Daoy (cell line): ENCODE data around the gene CDKAL1. TPM values are rescaled to one million over a fixed set of nuclear protein-coding genes. Genes with fewer than 3 reads are reported as not detected.
"Not testable (repeated sequence)": the region's sequence is repeated elsewhere in the genome, so short reads cannot be mapped to it uniquely, and the experiment has no call there.

Source experiments
- DNase-seq: peaks from one replicate; pipeline ENCODE4 v3.0.0-alpha.2; 2015; ENCODE audit warnings: low read depth
- total RNA-seq: library from RNA; depleted of rRNA; stranded (reverse); fragments of >200 nt; shearing (Covaris generic); gene quantifications from 2 replicates; pipeline ENCODE4 v1.2.3, GENCODE V29; 2014

Gene CDKAL1
- total RNA-seq, 1 experiment from 2014 or later: 34.0 TPM

DNA sequence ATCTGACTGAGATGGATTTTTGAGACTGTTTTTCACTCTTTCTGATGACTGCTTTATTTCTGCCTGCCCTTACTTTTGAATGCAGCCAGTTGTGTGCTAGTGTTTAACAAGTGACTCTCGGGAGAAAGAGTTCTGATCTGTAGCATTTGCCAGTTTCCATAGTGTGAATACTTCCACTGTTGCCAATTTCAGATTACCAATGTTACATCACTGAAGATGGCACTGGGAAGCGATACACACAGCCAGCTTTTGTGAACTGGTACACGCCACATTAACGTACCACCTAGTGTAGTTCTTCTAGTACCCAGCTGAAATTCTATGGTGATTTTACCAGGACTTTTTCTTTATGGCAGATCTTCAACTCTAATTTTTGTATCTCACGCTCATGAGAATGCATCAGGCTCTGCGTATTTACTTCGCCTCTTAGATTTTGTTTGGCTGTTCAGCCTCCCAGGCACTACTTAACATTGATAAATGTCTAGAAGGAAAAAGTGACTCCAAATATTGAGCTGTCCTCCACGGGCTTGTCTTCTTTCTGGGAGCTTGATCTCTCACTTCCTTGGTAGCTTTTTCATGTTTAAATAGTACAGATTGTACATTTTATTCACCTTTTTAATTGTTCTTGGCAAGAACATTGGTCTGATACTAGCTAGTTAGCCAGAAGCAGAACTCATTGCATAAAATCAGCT, 537.7 kb downstream of the CDKAL1 start:
- DNase-seq: no peak

DNA sequence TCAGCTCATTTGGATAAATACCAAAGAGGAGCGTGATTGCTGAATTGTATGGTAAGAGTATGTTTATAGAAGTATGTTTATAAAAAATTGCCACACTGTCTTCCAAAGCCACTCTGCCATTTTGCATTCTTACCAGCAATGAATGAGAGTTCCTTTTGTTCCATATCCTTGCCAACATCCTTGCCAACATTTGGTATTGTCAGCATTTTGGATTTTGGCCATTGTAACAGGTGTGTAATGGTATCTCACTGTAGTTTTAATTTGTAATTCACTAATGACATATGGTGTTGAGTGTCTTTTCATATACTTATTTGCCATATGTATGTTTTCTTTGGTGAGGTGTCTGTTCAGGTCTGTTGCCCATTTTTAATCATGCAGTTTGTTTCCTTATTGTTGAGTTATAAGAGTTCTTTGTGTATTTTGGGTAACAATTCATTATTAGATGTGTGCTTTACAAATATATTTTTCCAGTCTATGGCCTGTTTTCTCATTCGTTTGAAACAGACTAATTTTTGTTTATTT, 539.1 kb downstream of the CDKAL1 start:
- DNase-seq: no peak

DNA sequence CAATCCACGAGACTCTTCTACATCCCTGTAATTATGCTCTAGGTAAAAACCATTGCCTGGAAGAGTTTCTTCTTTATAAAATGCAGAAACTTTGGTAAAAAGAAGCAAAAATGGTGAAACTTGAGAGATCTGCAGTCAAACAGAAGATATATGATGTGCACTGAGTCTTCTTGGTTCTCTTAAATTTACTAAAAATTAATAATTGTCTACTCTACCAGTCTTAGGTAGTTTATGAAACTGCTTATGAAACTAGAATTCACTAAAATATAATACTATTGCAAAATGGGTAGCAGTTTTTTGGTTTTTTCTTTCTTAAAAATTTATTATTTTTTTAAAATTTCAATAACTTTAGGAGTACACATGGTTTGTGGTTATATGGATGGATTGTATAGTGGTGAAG, 540.2 kb downstream of the CDKAL1 start:
- DNase-seq: no peak

DNA sequence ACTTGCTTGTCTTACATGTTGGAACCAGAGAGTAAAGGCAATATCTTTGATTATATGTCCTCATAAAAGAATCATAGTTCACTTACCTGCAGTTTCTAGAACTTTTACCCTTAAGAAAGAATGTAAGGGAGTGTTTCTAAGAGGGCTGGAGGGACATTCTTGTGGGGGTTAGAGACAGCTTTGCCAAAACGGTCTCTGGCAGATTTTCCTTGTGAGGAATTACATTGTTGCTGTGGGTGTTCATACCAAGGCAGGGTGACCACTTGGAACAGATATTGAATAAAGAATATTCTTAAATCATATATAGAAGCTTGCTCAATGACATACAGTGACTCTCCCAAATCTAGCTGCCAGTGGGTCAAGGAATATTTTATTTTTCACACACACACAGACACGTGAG, 541.7 kb downstream of the CDKAL1 start:
- DNase-seq: no peak

DNA sequence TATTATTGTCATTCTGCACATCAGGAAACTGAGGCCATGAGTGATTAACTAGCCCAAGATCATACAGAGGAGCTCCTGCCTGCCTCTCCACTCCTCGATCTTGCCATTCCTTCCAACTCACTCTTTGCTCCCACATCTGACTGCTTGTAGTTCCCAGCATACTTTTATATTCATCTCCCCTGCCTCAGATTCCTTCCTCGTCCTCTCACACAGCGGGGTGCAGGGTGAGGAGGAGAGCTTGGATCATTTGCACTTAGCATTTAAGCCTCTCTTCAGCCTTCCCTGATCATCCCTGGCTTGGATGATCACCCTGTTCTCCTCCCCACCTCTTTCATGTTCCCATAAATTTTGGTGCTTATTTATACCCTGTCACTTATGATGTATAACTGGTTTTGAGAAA, 544.2 kb downstream of the CDKAL1 start:
- no peak for DNase-seq

DNA sequence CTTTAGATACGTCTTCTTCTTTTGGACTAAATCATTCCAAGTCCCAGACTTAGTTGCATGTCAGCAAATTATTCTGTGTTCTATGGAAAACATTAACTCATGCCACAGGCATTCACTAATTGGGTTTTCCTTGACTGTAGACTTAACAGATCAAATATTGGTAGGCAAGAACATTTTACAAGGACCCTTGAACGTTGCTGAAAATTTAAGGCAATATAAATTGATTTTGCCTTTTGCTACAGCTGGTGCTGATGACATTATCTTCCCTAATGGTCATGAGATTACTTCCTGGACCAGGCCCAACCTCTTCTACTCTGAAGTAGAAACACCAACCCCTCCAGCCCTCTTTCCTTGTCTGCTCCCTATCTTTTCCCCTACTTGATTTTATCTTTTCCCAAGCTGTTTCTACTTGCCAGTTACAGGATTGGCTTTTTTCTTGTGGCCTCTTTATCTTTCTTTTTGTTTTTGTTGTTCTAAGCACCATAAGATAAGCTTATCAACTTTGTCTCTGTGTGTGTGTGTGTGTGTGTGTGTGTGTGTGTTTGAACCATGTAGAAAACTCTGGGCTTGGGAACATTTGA, 545.3 kb downstream of the CDKAL1 start:
- DNase-seq: no peak

DNA sequence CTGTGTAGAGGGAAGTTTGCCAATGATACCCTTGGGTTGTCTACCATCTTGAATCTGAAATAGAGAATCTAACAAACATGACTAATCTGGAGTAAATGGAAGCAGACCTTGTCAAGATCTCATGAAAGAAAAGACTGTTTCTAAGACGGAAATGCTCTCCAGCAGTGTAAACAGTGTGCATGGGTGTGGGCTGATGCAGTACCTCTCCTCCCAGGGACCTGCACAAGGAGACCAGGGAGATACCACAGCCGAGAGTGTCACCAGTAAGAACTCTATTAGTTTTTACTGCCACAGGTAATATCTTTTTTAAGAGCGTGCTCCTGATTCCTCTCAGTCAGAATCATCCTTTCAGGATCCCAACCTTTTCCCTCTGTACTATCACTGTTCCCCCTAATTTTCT, 546.0 kb downstream of the CDKAL1 start:
- no peak for DNase-seq

DNA sequence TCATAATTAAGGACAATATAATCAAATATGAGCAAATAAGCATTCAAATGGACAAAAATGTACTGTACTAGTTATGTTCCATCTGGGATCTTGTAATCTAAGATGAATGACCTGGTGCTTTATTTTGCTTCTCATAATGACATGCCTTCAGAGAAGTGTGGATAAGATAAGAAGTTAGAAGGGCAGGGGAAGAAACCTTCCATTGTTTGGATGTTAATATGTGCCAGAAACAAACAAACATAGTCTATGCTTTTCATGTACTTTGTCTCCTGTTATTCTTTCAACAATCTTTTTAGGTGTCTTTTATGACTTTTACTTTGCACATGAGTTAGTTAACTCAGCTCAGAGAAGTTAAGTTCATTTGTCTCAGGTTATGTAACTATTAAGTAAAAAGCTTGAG, 547.8 kb downstream of the CDKAL1 start:
- no peak for DNase-seq

DNA sequence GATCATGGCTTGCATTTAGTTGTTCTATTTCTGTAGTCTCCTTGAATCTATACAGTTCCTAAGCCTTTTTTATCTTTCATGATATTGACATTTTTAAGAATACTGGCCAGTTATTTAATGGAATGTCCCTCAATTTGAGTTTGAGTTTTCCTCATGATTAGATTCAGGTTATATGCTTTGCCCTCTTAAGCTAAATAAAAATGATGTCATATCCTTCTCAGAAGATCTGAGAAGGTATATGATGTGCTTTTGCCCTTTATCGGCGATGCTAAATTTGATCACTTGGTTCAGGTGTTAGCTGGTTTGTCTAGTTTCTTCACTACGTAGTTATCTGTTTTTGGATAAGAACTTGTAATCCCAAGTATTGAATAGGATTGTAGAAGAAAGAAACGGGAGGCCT, 549.5 kb downstream of the CDKAL1 start:
- DNase-seq: no peak

DNA sequence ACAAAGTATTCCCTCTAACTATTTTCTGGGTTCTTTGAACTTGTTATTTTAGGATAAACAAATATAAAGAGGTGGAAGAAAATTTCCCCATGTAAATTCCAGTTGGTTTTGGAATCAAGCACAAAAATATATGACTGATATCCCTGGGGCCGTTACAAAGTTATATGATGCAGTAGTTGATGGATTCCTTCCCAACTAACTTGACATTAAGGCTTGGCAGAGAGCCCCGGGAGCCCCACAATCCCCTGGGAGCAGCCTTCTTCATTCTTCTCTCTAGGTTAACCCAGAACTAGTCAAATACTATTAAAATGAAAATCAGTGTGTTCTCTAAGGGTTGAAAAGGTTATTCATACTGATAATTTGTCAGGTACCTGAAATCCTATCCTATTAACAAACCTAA, 550.4 kb downstream of the CDKAL1 start:
- no peak for DNase-seq

DNA sequence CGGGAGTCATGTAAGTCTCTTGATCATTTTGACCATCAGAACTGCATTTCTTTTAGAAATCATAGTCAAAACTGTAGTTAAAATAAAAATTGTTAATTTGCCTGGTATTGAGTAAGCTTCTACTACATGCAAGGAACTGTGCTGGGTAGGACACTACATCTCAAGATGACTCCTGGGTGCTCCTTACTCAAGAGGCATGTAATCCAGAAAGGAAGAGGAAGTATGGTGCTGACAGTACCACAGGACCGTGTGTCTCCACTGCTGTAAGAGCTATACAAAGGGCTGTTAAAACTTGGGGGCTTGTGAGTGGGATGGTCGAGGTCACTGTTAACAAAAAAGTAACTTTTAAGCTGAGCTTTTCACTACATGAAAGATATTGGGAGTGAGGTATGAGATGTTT, 551.0 kb downstream of the CDKAL1 start:
- DNase-seq: no peak

DNA sequence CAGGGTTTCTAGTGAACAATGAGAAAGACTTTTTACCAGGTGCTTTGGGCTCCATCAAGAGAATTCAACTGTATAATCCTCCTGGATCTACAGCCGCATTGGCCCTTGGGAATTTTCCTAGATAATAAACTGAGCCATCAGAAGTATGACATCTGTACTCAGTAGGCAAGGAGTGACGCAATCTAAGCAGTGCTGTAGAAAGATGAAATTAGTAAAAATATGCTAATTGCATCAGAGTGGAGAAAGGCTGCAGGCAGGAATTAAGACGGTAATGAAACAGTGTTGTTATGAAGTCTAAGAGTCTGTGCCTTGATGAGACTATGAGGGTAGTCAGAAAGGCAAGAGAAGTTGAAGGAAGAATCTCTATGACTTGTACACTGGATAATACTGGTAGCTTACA, 551.4 kb downstream of the CDKAL1 start:
- DNase-seq: no peak

DNA sequence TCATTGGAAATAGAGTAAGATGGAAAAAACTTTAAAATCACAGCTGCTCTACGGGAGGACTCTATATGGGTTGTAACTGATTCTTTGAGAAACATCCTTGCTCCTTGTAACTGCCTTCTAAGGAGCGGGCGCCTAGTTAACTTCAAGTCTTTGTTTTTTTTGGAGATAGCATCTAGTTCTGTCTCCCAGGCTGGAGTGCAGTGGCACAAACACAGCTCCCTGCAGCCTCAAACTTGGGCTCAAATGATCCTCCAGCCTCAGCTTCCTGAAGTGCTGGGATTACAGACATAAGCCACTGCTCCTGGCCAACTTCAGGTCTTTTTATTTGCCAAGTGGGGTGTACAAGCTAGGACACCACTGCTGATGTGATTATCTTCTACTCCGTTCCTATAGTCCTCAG, 552.9 kb downstream of the CDKAL1 start:
- DNase-seq: no peak

DNA sequence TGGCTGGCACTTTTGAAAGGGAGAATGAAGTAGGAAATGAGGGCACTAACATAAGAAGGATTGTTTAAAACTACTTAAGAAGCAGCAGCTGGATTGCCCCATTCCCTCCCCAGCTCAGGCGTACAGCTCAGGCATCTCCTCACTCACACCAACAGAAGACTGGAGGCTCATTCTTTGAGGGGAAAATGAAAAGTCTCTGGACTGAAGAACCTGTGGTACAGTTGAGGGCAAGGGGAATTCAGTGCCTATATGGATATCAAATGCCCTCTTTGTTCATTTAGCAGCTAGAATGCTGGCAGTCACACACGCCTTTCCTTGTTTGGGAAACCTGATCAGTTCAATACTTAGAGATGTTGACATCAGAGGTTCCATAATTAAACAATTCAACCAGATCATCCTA, 557.2 kb downstream of the CDKAL1 start:
- no peak for DNase-seq

DNA sequence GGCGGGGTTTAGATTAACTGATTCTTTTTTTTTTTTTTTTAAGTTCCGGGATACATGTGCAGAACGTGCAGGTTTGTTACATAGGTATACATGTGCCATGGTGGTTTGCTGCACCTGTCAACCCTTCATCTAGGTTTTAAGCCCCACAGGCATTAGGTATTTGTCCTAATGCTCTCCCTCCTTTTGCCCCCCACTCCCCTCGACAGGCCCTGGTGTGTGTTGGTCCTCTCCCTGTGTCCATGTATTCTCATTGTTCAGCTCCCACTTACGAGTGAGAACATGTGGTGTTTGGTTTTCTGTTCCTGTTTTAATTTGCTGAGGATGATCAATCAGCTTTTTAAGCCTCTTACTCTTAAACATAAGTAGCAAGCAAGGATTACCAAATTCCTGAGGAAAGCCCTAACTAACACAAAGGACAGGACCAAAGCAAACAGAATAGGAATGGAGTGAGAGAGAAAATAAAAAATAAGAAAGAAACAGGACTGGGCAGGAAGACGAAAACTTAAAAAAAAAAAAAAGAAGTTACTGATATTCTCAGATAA, 558.0 kb downstream of the CDKAL1 start:
- DNase-seq: not testable (repeated sequence)

DNA sequence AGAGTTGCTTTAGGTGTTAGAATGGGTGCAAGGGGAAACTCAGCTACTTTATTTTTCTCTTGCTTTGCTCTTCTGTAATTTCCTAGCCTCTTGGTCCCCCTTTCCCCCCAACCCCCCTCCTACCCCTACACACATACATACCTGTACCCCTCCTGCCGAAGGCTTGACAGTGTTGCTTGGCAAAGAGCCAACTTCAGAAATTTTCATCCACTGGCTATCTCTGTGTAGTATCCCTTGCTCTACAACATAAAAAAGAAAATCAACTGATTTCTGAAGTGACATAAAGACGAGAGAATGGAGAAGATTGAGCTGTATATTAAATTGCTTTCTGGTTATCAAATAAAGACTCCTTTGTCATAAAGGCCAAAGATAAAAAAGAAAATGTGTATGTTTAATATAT, 561.2 kb downstream of the CDKAL1 start:
- no peak for DNase-seq

DNA sequence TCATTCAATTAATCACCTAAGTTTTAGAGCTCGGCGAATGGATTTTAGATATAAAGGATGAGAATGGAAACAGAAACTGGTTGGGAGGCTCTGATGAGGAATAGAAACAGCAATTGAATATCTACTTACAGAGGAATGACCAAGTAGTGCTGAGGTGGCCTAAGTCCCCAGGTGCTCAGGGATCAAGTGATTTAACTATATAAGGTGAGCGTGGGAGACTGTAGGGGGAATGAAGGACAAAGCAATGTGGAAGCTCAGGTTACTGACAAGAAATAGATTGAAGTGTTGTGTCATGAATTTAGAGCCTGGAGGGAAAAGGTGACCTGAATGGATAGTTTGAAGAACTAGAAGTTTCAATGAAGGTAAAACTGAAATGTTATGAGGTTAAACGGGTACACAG, 563.9 kb downstream of the CDKAL1 start:
- no peak for DNase-seq

DNA sequence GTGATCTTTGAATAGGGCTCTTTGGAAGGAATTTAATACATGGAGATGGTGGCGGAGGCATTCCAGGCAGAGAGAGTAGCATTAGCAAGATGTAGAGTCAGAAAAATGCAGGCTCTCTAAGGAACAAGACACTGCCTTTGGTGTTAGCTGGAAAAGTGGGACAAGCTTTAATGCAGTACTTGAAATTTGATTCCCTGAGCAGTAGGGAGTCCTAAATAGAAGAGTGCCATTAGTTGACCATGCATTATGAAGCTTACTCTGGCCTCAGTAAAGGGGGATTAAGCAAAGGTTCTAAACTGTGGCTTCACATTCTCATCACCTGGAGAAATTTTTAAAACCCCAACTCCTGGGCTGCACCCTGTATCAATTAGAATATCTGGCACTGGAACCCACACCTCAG, 564.5 kb downstream of the CDKAL1 start:
- no peak for DNase-seq

DNA sequence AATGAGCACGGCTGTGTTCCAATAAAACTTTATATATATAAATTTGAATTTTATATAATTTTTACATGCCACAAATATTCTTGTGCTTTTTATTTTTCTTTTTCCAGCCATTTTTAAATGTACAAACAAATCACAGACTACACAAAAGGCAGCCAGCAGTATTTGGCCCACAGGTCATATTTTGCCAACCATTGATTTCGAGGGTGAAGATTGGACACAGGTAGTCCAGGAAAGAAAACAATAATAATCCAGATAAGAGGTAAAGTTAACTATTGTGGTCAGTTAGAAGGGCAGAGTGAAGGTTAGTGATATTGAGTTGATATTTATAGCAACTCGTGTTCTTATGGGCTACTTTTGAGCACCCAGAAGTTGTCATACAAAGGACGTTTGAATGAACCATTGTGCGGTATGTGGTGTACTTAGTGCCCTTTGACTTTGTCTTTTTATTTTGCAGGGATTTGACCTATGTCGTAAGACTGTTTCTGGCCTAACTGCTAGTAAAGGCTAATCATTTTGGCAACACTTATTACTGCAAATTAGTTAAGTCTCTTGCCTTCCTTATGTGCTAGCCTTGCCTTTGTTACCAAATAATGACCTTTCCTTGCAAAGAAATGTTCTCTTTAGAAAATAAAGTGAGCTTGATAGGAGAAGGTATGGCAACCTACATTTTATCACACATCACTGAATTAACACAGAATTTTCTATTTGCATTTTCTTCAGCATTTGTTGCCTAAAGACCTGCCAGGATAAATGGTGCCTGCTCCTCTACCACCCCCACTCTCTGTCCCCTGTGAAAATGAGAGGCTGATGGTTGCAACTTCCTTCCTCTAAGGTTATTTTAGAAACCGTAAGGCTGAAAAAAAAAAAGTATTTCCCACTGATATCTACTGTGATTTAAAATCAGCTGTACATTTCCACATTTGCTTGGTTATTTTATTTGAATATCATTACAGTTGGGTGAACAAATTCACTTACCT, 565.4 kb downstream of the CDKAL1 start:
- DNase-seq: no peak

DNA sequence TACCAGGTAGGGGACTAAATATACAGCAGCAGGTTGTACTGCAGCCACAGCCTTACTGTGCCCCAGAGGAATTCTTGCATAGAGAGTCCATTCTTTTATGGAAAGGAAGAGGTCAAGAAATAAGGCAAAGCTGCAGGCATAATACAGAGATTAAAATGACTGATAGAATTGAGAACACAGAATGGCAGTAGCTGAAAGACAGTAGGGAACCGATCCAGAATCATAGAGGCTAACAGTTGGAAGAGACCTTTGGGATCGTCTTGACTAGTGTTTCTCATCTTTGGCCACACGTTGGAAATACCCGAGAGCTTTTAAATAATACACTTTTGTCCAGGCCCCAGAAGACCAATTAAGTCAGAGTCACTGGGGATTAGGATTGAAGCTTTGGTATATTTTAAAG, 566.7 kb downstream of the CDKAL1 start:
- no peak for DNase-seq

DNA sequence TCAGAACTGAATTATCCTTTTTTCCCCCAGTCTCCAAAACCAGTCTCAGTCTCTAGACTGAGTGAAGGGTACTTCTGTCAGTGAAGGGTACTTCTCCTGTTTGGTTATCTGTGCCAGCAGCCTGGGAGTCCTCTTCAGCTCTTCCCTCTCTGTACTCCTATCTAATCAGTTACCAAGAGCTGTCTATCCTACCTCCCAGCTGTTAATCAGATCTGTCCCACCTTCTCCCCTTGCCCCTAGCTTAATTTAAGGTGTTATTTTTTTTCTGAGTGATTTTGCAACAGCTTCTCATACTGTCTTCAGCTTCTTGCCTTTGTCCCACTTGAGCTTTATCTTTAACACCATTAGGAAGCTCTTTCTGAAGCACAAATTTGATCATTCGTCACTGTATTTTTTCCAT, 567.4 kb downstream of the CDKAL1 start:
- DNase-seq: no peak

DNA sequence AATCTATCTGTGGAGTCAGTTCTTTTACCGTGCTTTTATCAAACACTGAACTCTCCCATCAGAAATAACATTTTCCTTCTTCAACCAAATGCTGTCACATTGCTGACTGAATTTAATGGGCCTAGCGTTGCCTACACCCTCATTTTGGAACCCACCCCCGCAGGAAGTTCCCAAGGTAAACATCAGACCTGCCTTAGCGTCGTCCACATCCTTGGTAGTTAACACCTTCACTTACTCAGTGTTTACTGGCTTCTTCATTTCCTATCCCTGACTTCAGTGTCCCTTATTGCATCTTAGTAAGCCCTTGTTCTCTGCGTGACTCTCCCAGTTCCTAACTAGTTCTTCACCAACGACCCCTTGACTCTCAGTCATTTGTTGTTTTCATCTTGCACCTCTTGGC, 567.9 kb downstream of the CDKAL1 start:
- no peak for DNase-seq
